ENCODE measurements around the gene CCRL2. TPM values are rescaled to one million over a fixed set of nuclear protein-coding genes. Genes with fewer than 3 reads are reported as not detected.

The CCRL2 gene
- 10 to 100 TPM in 2 of 4 donors, 1 to 10 TPM in 2; 4.1 to 27.2 (median 17.0) TPM for total RNA-seq

GRCh38 chr3:46406788-46407611, at the start of gene CCRL2, which contains the start of gene CCR5AS:
CCRL2 (plus strand) TSS chr3:46407259; CDS start chr3:46408080, 821 bp downstream.
CCR5AS (minus strand) TSS chr3:46407066.
- no peak for TF ChIP-seq CTCF (IDR thresholded peaks at IDR 0.05; ENCODE audit: low read depth)

GRCh38 chr3:46358466-46358865, 48.6 kb upstream of the CCRL2 start:
- no peak for TF ChIP-seq CTCF (IDR thresholded peaks at IDR 0.05; ENCODE audit: low read depth)

- TF ChIP-seq CTCF (IDR thresholded peaks at IDR 0.05; ENCODE audit: low read depth): no peak
Measured at GRCh38 chr3:46359733-46360493, 47.1 kb upstream of the CCRL2 start.

- TF ChIP-seq CTCF (IDR thresholded peaks at IDR 0.05; ENCODE audit: low read depth): no peak
Measured at GRCh38 chr3:46360907-46361306, 46.2 kb upstream of the CCRL2 start.

- no peak for TF ChIP-seq CTCF (IDR thresholded peaks at IDR 0.05; ENCODE audit: low read depth)
Measured at GRCh38 chr3:46361408-46362283, 45.4 kb upstream of the CCRL2 start.

GRCh38 chr3:46365041-46365440, 42.0 kb upstream of the CCRL2 start:
- TF ChIP-seq CTCF (IDR thresholded peaks at IDR 0.05; ENCODE audit: low read depth): no peak

All from subcutaneous adipose tissue (tissue), 4 donors.